ENCODE measurements around the gene ETV2.

DNA sequence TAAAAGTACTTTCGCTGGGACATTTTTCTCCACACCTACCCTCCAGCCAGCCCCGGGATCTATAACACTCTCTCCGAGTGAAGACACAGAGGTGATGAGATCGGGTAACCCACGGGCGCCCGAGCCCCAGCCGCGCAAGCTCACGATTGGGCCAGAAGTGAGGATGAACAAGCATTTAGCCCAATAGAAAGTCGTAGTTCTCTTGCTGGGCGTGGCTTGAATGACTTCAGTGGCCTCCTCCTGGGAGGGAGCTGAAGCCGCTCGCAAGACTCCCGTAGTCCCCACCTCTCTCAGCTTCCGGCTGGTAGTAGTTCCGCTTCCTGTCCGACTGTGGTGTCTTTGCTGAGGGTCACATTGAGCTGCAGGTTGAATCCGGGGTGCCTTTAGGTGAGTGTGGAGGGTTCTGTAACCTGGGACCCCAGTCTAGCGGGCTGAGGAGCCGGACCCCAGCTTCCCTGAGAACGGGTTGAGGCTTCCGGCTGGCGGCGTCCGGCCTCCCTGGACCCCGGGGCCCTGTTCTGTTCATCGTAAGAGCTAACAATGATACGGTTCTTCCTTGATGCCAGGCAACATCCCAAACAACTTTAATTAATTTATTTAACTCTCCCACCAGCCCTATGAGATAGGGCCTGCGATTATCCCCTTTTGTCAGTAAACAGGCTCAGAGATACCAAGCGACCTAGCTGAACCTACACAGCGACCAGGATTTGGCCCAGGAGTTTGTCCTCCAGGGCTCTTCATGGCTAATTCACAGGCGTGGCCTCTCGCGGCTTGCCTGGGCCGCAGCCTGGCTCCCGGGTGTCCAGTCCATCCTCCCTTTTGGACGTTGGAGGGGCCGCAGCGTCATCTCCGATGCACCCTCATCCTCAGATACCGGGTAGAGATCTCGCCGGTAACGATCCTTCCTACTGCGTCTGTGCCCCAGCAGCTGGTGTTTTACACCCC lies 6.7 kb downstream of the ETV2 start, which contains the start of gene COX6B1:
- TF ChIP-seq, protein P1, sequence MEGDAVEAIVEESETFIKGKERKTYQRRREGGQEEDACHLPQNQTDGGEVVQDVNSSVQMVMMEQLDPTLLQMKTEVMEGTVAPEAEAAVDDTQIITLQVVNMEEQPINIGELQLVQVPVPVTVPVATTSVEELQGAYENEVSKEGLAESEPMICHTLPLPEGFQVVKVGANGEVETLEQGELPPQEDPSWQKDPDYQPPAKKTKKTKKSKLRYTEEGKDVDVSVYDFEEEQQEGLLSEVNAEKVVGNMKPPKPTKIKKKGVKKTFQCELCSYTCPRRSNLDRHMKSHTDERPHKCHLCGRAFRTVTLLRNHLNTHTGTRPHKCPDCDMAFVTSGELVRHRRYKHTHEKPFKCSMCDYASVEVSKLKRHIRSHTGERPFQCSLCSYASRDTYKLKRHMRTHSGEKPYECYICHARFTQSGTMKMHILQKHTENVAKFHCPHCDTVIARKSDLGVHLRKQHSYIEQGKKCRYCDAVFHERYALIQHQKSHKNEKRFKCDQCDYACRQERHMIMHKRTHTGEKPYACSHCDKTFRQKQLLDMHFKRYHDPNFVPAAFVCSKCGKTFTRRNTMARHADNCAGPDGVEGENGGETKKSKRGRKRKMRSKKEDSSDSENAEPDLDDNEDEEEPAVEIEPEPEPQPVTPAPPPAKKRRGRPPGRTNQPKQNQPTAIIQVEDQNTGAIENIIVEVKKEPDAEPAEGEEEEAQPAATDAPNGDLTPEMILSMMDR (conservative IDR thresholded peaks at IDR 0.05) = no peak
- peak; percentile 64; the same call in 1 of the 2 replicates for TF ChIP-seq ZFX (IDR thresholded peaks at IDR 0.05)
